ENCODE data around the gene ATP5F1D.

DNA sequence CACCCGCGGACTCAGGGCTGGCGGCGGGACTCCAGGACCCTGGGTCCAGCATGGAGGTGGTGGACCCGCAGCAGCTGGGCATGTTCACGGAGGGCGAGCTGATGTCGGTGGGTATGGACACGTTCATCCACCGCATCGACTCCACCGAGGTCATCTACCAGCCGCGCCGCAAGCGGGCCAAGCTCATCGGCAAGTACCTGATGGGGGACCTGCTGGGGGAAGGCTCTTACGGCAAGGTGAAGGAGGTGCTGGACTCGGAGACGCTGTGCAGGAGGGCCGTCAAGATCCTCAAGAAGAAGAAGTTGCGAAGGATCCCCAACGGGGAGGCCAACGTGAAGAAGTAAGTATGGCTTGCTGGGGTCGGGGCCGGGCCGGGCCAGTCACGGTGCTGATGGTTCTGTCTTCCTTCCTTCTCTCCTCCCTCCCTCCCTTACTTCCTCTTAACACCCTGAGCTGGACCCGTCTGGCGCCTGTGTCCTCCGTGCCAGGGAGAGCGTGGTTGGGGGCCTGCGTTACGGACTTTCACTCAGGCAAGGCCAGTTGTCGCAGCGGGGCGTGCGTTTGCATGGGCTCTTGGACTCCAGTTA is 34.6 kb upstream of the ATP5F1D start:
- TF ChIP-seq YY1 (IDR thresholded peaks at IDR 0.05; ENCODE audit: insufficient read depth, insufficient read length) (no peak), SUZ12 (IDR thresholded peaks at IDR 0.05; ENCODE audit: extremely low read depth, insufficient read depth, insufficient read length) (no peak)
